Measurements from ENCODE around the gene SRY. TPM values are rescaled to one million over a fixed set of nuclear protein-coding genes. Genes with fewer than 3 reads are reported as not detected.
"Not testable (repeated sequence)": the region's sequence is repeated elsewhere in the genome, so short reads cannot be mapped to it uniquely, and the experiment has no call there.

The SRY gene
- total and polyA plus RNA-seq, 10 of the 15 experiments (the other 5 are each of a cell fraction or from before 2014, with no cell fraction given): not detected

GRCh38 chrY:2817146-2817896 is 29.8 kb upstream of the SRY start:
- SMC1A ChIA-PET (ENCODE audit: uncharacterized antibody, unreplicated experiment); H3K9ac ChIP-seq (ENCODE audit: control insufficient read depth, insufficient read depth, low read length); H3K79me2 ChIP-seq (ENCODE audit: control insufficient read depth, insufficient read depth, low read length); H3K4me3 ChIP-seq; H3K4me2 ChIP-seq (ENCODE audit: control insufficient read depth, insufficient read depth); H4K20me1 ChIP-seq (ENCODE audit: control insufficient read depth, insufficient read depth); in situ Hi-C loops (cut with MboI); H2AFZ ChIP-seq (ENCODE audit: control insufficient read depth, low read depth, low read length); H3K36me3 ChIP-seq (ENCODE audit: control insufficient read depth in 2 of 2, insufficient read depth in 2 of 2, low read length in 1 of 2); H3K4me1 ChIP-seq (ENCODE audit: control insufficient read depth, insufficient read depth, low read length); POLR2A ChIA-PET; H3K9me3 ChIP-seq (replicated peaks; ENCODE audit: control insufficient read depth, insufficient read depth, low read length); H3K27me3 ChIP-seq (replicated peaks in 1 of 2; ENCODE audit: control insufficient read depth in 2 of 2, insufficient read depth in 2 of 2, low read length in 1 of 2); FAIRE-seq; RAD21 ChIA-PET (ENCODE audit: unreplicated experiment); ATAC-seq; CTCF ChIA-PET; H3K27ac ChIP-seq (ENCODE audit: control insufficient read depth, insufficient read depth); BruUV-seq (replicated peaks); DNase-seq (ENCODE audit: low read depth, low spot score); intact Hi-C loops (cut with micrococcal nuclease; ENCODE audit: unreplicated experiment): not testable (repeated sequence)
- WGBS (ENCODE audit: insufficient coverage, insufficient replicate concordance, low lambda C conversion rate, missing lambda C conversion rate): no CpG with 5 or more reads among the region's 10 CpGs

DNA sequence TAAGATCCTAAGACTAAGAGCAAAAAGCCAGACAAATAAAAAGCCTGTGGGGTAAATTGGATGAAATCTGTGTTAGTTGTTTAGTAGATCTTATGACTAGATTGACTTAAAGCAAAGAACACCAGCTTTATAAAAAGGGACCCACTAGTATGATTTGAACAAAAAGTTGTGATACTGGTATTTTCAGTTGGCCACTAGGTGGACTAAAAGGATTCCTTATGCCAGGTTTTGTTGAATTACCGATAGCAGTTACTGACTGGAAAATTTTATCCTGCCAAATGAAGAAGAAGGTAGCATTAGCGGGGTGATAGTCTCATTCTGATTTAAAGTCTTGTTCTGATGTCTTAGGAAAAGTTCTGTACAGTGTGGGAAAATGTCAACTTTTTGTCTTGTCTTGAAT is 12.8 kb upstream of the SRY start:
- intact Hi-C loops (cut with micrococcal nuclease; ENCODE audit: unreplicated experiment): no loop called here
- no peak for FAIRE-seq
- CTCF ChIA-PET: no interaction called here
- TF ChIP-seq ETV6 (conservative IDR thresholded peaks at IDR 0.05 in 1 of 2, IDR thresholded peaks at IDR 0.05 in 1 of 2; ENCODE audit: borderline replicate concordance in 1 of 2, low read depth in 1 of 2): no peak
- no peak for TF ChIP-seq RELA (IDR thresholded peaks at IDR 0.05; ENCODE audit: borderline replicate concordance, partially characterized antibody)
- no peak for TF ChIP-seq MEF2A (IDR thresholded peaks at IDR 0.05; ENCODE audit: insufficient read depth, low read depth, low read length)
- TF ChIP-seq, protein P1, sequence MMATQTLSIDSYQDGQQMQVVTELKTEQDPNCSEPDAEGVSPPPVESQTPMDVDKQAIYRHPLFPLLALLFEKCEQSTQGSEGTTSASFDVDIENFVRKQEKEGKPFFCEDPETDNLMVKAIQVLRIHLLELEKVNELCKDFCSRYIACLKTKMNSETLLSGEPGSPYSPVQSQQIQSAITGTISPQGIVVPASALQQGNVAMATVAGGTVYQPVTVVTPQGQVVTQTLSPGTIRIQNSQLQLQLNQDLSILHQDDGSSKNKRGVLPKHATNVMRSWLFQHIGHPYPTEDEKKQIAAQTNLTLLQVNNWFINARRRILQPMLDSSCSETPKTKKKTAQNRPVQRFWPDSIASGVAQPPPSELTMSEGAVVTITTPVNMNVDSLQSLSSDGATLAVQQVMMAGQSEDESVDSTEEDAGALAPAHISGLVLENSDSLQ (IDR thresholded peaks at IDR 0.05): no peak
- TF ChIP-seq PAX5 (IDR thresholded peaks at IDR 0.05; ENCODE audit: borderline replicate concordance, low read depth, low read length): no peak
- no peak for TF ChIP-seq YY1 (IDR thresholded peaks at IDR 0.05; ENCODE audit: low read depth, low read length)
- TF ChIP-seq CHD2 (IDR thresholded peaks at IDR 0.05; ENCODE audit: borderline replicate concordance, low read depth, low read length): no peak
- TF ChIP-seq MLLT1 (IDR thresholded peaks at IDR 0.05): no peak
- TF ChIP-seq DPF2 (IDR thresholded peaks at IDR 0.05): no peak
- TF ChIP-seq RFX5 (IDR thresholded peaks at IDR 0.05; ENCODE audit: low read depth, low read length): no peak
- no peak for TF ChIP-seq SIX5 (IDR thresholded peaks at IDR 0.05; ENCODE audit: low read depth, low read length, severe bottlenecking)
- no peak for TF ChIP-seq BCL11A (IDR thresholded peaks at IDR 0.05; ENCODE audit: low read depth, low read length)

More for the DNA sequence above, 12.8 kb upstream of the SRY start:
- ChIA-PET SMC1A (ENCODE audit: uncharacterized antibody, unreplicated experiment) (no interaction called here), POLR2A (no interaction called here), RAD21 (ENCODE audit: unreplicated experiment) (no interaction called here)
- no TSS peak for BruUV-seq (replicated peaks)
- Histone ChIP-seq H2AFZ (ENCODE audit: control insufficient read depth, low read depth, low read length) (no peak overlapping the region), H3K4me3 (no peak overlapping the region), H3K27me3 (replicated peaks in 1 of 2; ENCODE audit: control insufficient read depth in 2 of 2, insufficient read depth in 2 of 2, low read length in 1 of 2) (no peaks in the 10 kb centered on the region), H3K4me1 (ENCODE audit: control insufficient read depth, insufficient read depth, low read length) (no peaks in the 10 kb centered on the region), H3K9ac (ENCODE audit: control insufficient read depth, insufficient read depth, low read length) (no peak overlapping the region), H3K27ac (ENCODE audit: control insufficient read depth, insufficient read depth) (no peak overlapping the region), H4K20me1 (ENCODE audit: control insufficient read depth, insufficient read depth) (no peaks in the 10 kb centered on the region), H3K79me2 (ENCODE audit: control insufficient read depth, insufficient read depth, low read length) (no peaks in the 10 kb centered on the region), H3K4me2 (ENCODE audit: control insufficient read depth, insufficient read depth) (no peak overlapping the region), H3K36me3 (ENCODE audit: control insufficient read depth in 2 of 2, insufficient read depth in 2 of 2, low read length in 1 of 2) (no peaks in the 10 kb centered on the region), H3K9me3 (replicated peaks; ENCODE audit: control insufficient read depth, insufficient read depth, low read length) (no peaks in the 10 kb centered on the region)
- DNase-seq (ENCODE audit: low read depth, low spot score) (no peak), ATAC-seq (no peak)
- in situ Hi-C loops (cut with MboI): no loop called here
- WGBS (ENCODE audit: insufficient coverage, insufficient replicate concordance, low lambda C conversion rate, missing lambda C conversion rate): no CpG with 5 or more reads among the region's 2 CpGs
